B cell (primary cell): ENCODE measurements around the gene KYAT1. TPM values are rescaled to one million over a fixed set of nuclear protein-coding genes. Genes with fewer than 3 reads are reported as not detected.

ENCODE experiments used
- ATAC-seq: fragments of 200-7000 bp; cut with Tn5 transposase; one replicate; pipeline ENCODE4 v1.10.0; 2021; ENCODE audit warnings: low read depth, mild to moderate bottlenecking, moderate number of reproducible peaks, moderate library complexity
- CTCF ChIA-PET: fragments of 350-600 bp; sonication (Branson Sonifier 250); formaldehyde crosslinking; loops from one replicate; lab custom pipeline; 2021; ENCODE audit warnings: antibody characterized with exemption, inconsistent platforms; lab: Charles Lee
- POLR2A ChIA-PET: fragments of 350-600 bp; sonication (Branson Sonifier 250); formaldehyde crosslinking; loops from one replicate; lab custom pipeline; 2021; ENCODE audit warnings: antibody characterized with exemption; lab: Charles Lee
- DNase-seq: peaks from one replicate; pipeline ENCODE4 v3.0.0; 2013
- H2AFZ ChIP-seq: 2 replicates; pipeline ENCODE4 v1.6.1; 2012; ENCODE audit warnings: mild to moderate bottlenecking, low read depth, low read length; ENCODE audit not compliant: insufficient read depth, poor library complexity, severe bottlenecking
- H3K27ac ChIP-seq, 2 donors: 1 replicate in 1 of 2; 2 replicates in 1 of 2; pipeline ENCODE4 v1.5.1; 2012 to 2013; ENCODE audit warnings: low read length in 2 of 2, mild to moderate bottlenecking in 2 of 2, moderate library complexity in 1 of 2
- H3K27me3 ChIP-seq, 4 experiments: fragments of 200-600 bp in 1 of 4; sonication (generic) in 1 of 4; replicated peaks in 1 of 4; 1 replicate in 2 of 4; 2 replicates in 2 of 4; pipeline versions ENCODE4 v1.6.1 to v1.7.0; 2013 to 2016; ENCODE audit warnings: low read length in 3 of 4, mild to moderate bottlenecking in 2 of 4, mixed read lengths in 1 of 4, moderate library complexity in 1 of 4; ENCODE audit not compliant: insufficient read depth in 4 of 4, control insufficient read depth in 3 of 4; ENCODE audit errors: control extremely low read depth in 1 of 4
- H3K36me3 ChIP-seq, 2 experiments: replicated peaks in 1 of 2; 1 replicate in 1 of 2; 2 replicates in 1 of 2; pipeline versions ENCODE4 v1.6.1 to v1.7.1; 2013; ENCODE audit warnings: low read length in 1 of 2; ENCODE audit not compliant: insufficient read depth in 2 of 2, control insufficient read depth in 1 of 2; ENCODE audit errors: control extremely low read depth in 1 of 2, extremely low read depth in 1 of 2
- H3K4me1 ChIP-seq, 2 donors: fragments of 200-600 bp in 1 of 2; sonication (generic) in 1 of 2; 1 replicate in 1 of 2; 2 replicates in 1 of 2; pipeline versions ENCODE4 v1.5.1 to v1.6.1; 2013 to 2017; ENCODE audit warnings: low read length in 2 of 2; ENCODE audit not compliant: control insufficient read depth in 2 of 2, insufficient read depth in 2 of 2
- H3K4me2 ChIP-seq: replicated peaks from 2 replicates; pipeline ENCODE3; 2012; ENCODE audit warnings: mild to moderate bottlenecking, low read depth, low read length; ENCODE audit not compliant: poor library complexity, severe bottlenecking
- H3K4me3 ChIP-seq, 5 experiments: fragments of 200-600 bp in 1 of 5; sonication (generic) in 1 of 5; 1 replicate in 3 of 5; 2 replicates in 2 of 5; pipeline versions ENCODE4 v1.5.1 to v1.7.0; 2011 to 2016; ENCODE audit warnings: low read length in 4 of 5, mild to moderate bottlenecking in 4 of 5, low read depth in 2 of 5, control low read depth in 1 of 5, moderate library complexity in 1 of 5; ENCODE audit not compliant: insufficient read depth in 1 of 5; ENCODE audit errors: control extremely low read depth in 1 of 5, extremely low read depth in 1 of 5
- H3K79me2 ChIP-seq: fragments of 200-600 bp; sonication (generic); one replicate; pipeline ENCODE4 v1.6.0; 2016; ENCODE audit warnings: low read length; ENCODE audit not compliant: control insufficient read depth, insufficient read depth
- H3K9ac ChIP-seq: fragments of 200-600 bp; sonication (generic); 2 replicates; pipeline ENCODE4 v1.6.1; 2017; ENCODE audit warnings: mild to moderate bottlenecking, low read length, moderate library complexity
- H3K9me3 ChIP-seq, 3 donors: one replicate each; pipeline versions ENCODE4 v1.6.1 to v1.7.1; 2013; ENCODE audit warnings: low read length in 2 of 3; ENCODE audit not compliant: control insufficient read depth in 2 of 3, insufficient read depth in 1 of 3; ENCODE audit errors: control extremely low read depth in 1 of 3
- H4K20me1 ChIP-seq: 2 replicates; pipeline ENCODE4 v1.6.0; 2012; ENCODE audit warnings: mild to moderate bottlenecking, low read length; ENCODE audit not compliant: insufficient read depth, control insufficient read depth, poor library complexity, severe bottlenecking
- H3K27ac Mint-ChIP-seq: one replicate; pipeline ENCODE4 v1.8.0; 2021; ENCODE audit warnings: mixed read lengths
- H3K27me3 Mint-ChIP-seq: one replicate; pipeline ENCODE4 v1.8.0; 2021; ENCODE audit warnings: mixed read lengths
- H3K4me1 Mint-ChIP-seq: one replicate; pipeline ENCODE4 v1.8.0; 2021; ENCODE audit warnings: mixed read lengths
- H3K4me3 Mint-ChIP-seq: one replicate; pipeline ENCODE4 v1.8.0; 2021; ENCODE audit warnings: mixed read lengths
- H3K9me3 Mint-ChIP-seq: one replicate; pipeline ENCODE4 v1.8.0; 2022; ENCODE audit warnings: mixed read lengths; ENCODE audit not compliant: insufficient read depth
- CTCF ChIP-seq: fragments of 200-600 bp; IDR thresholded peaks from one replicate; pipeline ENCODE4 v1.8.0; 2022; ENCODE audit warnings: antibody characterized with exemption, mild to moderate bottlenecking
- EZH2 ChIP-seq: IDR thresholded peaks from 2 replicates; pipeline ENCODE4 v1.6.1; 2012; ENCODE audit warnings: borderline replicate concordance, low read depth, mild to moderate bottlenecking, moderate library complexity, low read length; ENCODE audit not compliant: insufficient read depth, poor library complexity, severe bottlenecking
- WGBS: methylation state at CpG from one replicate; pipeline ENCODE4 v1.1.5; 2013; ENCODE audit warnings: missing lambda C conversion rate; ENCODE audit not compliant: insufficient coverage; 5-methylcytosine and 5-hydroxymethylcytosine counted together
- intact Hi-C: fragments of 100-400 bp; cut with micrococcal nuclease; formaldehyde crosslinking; loops from one replicate; pipeline ENCODE4 v1.10.0; 2022
- polyA plus RNA-seq: library from polyadenylated mRNA; depleted of rRNA; stranded (reverse); fragments of >200 nt; gene quantifications from 2 replicates; pipeline ENCODE4 v1.2.3, GENCODE V29; 2012
- total RNA-seq, 2 donors: library from RNA; stranded (reverse); fragments of 120-200 nt in 1 of 2; gene quantifications; 1 replicate in 1 of 2; 2 replicates in 1 of 2; pipeline versions ENCODE4 v1.2.3 to v1.2.4, GENCODE V29; 2013 to 2022

The KYAT1 gene
- total and polyA plus RNA-seq, 2 donors (not counting 1 experiment from before 2014, with no cell fraction given) = 7.0 to 16.2 TPM

- H3K4me1 ChIP-seq = peaks cover 40 to 60% of the 10 kb centered on the region in 2 donors
- H3K4me1 Mint-ChIP-seq = peaks cover 53% of the 10 kb centered on the region
- H3K27me3 ChIP-seq = no peaks in the 10 kb centered on the region
- H3K27me3 Mint-ChIP-seq = no peaks in the 10 kb centered on the region
- no peak overlapping the region for H3K4me3 Mint-ChIP-seq
- CTCF ChIA-PET = interaction anchor here (0.6 to 1.3 kb wide), 2 partner anchors 15 to 19 kb away, joined by 3 read pairs; no protein-coding TSS in a partner anchor
- no peak for DNase-seq
- no peaks in the 10 kb centered on the region for H3K9me3 ChIP-seq
- no peak overlapping the region for H3K9ac ChIP-seq
- intact Hi-C loops = no loop called here
- H4K20me1 ChIP-seq = no peaks in the 10 kb centered on the region
- peak overlapping the region; percentile 10 for H2AFZ ChIP-seq
- H3K9me3 Mint-ChIP-seq = no peaks in the 10 kb centered on the region
- no peak for ATAC-seq
- peaks cover 40% of the 10 kb centered on the region for H3K79me2 ChIP-seq
- H3K27ac ChIP-seq = peak overlapping the region; percentile 34 to 93
- H3K4me2 ChIP-seq = peak overlapping the region; percentile 28
- peaks cover 0 to 14% of the 10 kb centered on the region in 2 experiments for H3K36me3 ChIP-seq
- WGBS = 98% methylated on average over 11 of the region's 18 CpGs
- POLR2A ChIA-PET = no interaction called here
- no peak overlapping the region for H3K4me3 ChIP-seq
- H3K27ac Mint-ChIP-seq = peak overlapping the region; percentile 84
- TF ChIP-seq EZH2 (no peak), CTCF (no peak)
Measured at GRCh38 chr9:128898845-128899565, 17.3 kb upstream of the KYAT1 start.

GRCh38 chr9:128898382-128898781, 16.6 kb upstream of the KYAT1 start:
- Histone ChIP-seq H4K20me1 (no peaks in the 10 kb centered on the region), H2AFZ (no peak overlapping the region), H3K4me1 (peaks cover 40 to 57% of the 10 kb centered on the region in 2 donors), H3K27ac (peak overlapping the region; percentile 7 to 93), H3K27me3 (no peaks in the 10 kb centered on the region), H3K9me3 (no peaks in the 10 kb centered on the region), H3K79me2 (peaks cover 40% of the 10 kb centered on the region), H3K9ac (no peak overlapping the region), H3K4me2 (no peak overlapping the region), H3K36me3 (peaks cover 0 to 16% of the 10 kb centered on the region in 2 experiments), H3K4me3 (no peak overlapping the region)
- ChIA-PET CTCF (interaction anchor here (1.3 kb wide), 1 partner anchor 14 kb away, joined by 3 read pairs; no protein-coding TSS in a partner anchor), POLR2A (no interaction called here)
- no peaks in the 10 kb centered on the region for H3K27me3 Mint-ChIP-seq
- WGBS = 88% methylated on average over 4 of the region's 5 CpGs
- no peak overlapping the region for H3K4me3 Mint-ChIP-seq
- ATAC-seq (no peak), DNase-seq (no peak)
- H3K27ac Mint-ChIP-seq = peak overlapping the region; percentile 50
- no peak for TF ChIP-seq EZH2
- no peak for TF ChIP-seq CTCF
- peaks cover 53% of the 10 kb centered on the region for H3K4me1 Mint-ChIP-seq
- H3K9me3 Mint-ChIP-seq = no peaks in the 10 kb centered on the region
- intact Hi-C loops = no loop called here
